Upper lobe of left lung (tissue), 4 donors: ENCODE results near the gene ZNF554.

ENCODE experiments used
- CTCF ChIP-seq, 6 experiments: fragments of 450-650 bp in 4 of 6; fragments of 200-600 bp in 2 of 6; sonication (generic) in 2 of 6; IDR thresholded peaks; one replicate each; pipeline ENCODE4 v1.5.1; 2016 to 2019; ENCODE audit warnings: antibody characterized with exemption in 6 of 6
- EP300 ChIP-seq, 4 donors: sonication (generic); formaldehyde crosslinking; IDR thresholded peaks; one replicate each; pipeline ENCODE4 v1.5.1; 2017; ENCODE audit warnings: antibody characterized with exemption in 4 of 4, control low read depth in 2 of 4
- POLR2A ChIP-seq, 4 donors: fragments of 450-650 bp; IDR thresholded peaks; one replicate each; pipeline ENCODE4 v1.5.1; 2016 to 2017; ENCODE audit warnings: antibody characterized with exemption in 4 of 4, mild to moderate bottlenecking in 2 of 4
- POLR2AphosphoS5 ChIP-seq, 2 donors: sonication (generic); formaldehyde crosslinking; IDR thresholded peaks; one replicate each; pipeline ENCODE4 v1.5.1; 2017; ENCODE audit warnings: antibody characterized with exemption in 2 of 2

- TF ChIP-seq EP300 (IDR thresholded peaks at IDR 0.05) (no peak), CTCF (IDR thresholded peaks at IDR 0.05) (no peak), POLR2A (IDR thresholded peaks at IDR 0.05) (no peak), POLR2AphosphoS5 (IDR thresholded peaks at IDR 0.05) (no peak)
Measured at GRCh38 chr19:2799273-2800020, 20.2 kb upstream of the ZNF554 start.
